GM20000 (cell line): Measurements from ENCODE around the gene SLC15A1.
"Not testable (repeated sequence)": the region's sequence is repeated elsewhere in the genome, so short reads cannot be mapped to it uniquely, and the experiment has no call there.

ENCODE experiments used
- DNase-seq: peaks from one replicate; pipeline ENCODE4 v3.0.0; 2012; ENCODE audit warnings: low spot score
- TF ChIP-seq, protein P1 (sequence below): IDR thresholded peaks from 2 replicates; pipeline ENCODE4 v1.5.1; 2012; ENCODE audit warnings: mild to moderate bottlenecking, control low read depth; ENCODE audit errors: extremely low read depth, missing control alignments

SLC15A1 gene

DNA sequence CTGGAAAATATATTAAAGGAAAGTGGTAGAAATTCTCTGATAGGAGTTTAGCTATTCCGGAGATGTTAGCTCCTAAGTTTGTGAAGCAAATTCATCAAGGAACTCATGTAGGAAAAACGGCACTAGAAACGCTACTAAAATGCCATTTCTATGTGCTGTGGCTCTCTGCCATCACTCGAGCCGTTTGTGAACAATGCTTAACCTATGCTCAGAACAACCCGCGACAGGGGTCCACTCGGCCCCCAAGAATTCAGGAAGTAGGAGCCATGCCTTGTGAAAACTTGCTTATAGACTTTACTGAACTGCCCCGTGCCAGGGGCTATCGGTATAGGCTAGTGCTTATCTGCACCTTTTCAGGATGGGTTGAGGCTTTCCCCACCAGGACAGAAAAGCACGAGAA is 14.2 kb upstream of the SLC15A1 start:
- no peak for DNase-seq

DNA sequence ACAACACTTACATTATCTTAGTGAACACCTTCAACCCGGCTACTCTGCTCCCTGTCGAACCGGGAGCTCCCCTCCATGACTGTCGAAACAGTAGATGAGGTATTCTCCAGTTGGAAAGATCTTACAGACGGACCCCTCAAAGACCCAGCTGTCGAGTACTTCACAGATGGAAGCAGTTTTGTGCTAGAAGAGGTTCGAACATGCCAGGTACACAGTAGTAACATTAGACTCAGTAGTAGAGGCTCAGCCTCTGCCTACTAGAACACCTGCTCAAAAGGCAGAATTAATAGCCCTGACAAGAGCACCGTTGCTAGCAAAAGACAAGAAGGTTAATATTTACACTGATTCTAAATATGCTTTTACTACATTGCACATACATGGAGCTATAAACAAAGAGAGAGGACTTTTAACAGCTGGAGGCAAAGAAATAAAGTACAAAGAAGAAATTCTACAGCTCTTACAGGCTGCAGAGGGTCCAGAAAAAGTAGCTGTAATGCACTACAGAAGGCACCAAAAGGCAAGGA is 13.6 kb upstream of the SLC15A1 start:
- no peak for DNase-seq

More for the DNA sequence above, 14.2 kb upstream of the SLC15A1 start:
- TF ChIP-seq, protein P1, sequence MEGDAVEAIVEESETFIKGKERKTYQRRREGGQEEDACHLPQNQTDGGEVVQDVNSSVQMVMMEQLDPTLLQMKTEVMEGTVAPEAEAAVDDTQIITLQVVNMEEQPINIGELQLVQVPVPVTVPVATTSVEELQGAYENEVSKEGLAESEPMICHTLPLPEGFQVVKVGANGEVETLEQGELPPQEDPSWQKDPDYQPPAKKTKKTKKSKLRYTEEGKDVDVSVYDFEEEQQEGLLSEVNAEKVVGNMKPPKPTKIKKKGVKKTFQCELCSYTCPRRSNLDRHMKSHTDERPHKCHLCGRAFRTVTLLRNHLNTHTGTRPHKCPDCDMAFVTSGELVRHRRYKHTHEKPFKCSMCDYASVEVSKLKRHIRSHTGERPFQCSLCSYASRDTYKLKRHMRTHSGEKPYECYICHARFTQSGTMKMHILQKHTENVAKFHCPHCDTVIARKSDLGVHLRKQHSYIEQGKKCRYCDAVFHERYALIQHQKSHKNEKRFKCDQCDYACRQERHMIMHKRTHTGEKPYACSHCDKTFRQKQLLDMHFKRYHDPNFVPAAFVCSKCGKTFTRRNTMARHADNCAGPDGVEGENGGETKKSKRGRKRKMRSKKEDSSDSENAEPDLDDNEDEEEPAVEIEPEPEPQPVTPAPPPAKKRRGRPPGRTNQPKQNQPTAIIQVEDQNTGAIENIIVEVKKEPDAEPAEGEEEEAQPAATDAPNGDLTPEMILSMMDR = no peak

DNA sequence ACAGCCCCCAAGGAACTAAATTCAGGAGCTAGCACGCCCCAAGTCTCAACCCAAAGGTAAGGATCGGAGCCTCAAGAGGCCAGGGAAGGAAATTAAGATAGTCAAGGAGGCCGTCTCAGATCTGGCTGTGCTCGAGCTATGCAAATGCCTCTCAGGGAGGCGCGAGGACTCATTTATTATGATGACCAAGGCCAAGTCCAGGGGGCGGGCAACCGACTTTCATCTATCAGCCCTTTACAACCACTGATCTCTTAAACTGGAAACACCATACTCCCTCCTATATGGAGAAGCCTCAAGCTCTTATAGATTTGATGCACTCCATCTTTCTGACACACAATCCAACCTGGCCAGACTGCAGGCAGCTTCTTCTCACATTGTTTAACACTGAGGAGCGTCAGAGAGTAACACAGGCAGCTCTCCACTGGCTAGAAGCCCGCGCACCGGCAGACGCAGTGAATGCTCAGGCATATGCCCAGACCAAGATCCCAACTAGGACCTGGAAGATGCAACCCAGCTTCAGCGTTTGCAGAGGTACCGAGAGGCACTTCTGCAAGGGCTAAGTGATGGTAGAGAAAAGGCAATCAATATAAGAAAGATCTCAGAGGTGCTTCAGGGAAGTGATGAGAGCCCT is 9.6 kb upstream of the SLC15A1 start:
- TF ChIP-seq, protein P1 = no peak
- no peak for DNase-seq

More for the DNA sequence above, 13.6 kb upstream of the SLC15A1 start:
- TF ChIP-seq, protein P1 = no peak

DNA sequence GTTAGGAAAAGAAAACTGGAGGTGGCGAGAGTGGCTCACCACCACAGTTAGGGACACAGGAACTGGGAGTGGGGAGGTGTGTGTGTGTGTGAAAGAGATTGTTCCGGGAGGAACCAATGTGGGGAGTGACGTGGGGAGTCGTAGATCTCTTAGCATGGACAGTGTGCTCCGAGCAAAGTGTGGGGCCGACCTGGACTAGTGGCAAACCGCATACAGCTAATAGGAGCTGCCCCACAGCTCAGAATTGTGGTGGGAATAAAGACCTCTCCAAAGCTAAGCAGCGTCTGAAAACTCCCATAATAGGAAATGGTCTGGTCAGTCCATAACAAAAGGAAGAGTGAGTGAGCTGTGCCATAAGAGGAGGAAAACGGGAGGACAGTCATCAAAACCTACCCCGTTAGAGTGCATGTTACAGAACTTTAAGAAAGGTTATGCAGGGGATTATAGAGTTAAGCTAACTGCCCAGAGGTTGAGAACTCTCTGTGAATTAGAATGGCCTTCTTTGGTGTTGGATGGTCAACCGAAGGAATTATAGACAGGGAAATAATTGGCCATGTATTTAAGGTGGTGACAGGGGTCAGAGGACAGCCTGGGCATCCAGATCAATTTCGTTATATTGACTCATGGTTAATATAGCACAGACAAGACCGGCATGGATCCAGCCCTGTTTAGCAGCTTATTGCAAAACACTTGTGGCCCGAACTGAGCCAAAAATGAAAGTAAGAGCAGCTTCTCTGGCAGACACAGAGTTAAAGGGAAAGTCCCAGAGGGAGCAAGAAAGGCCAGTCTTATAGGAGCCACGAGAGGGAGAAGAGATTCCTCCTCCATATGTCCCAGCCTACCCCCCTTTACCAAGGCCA is 8.9 kb upstream of the SLC15A1 start:
- DNase-seq = peak; percentile 70

GRCh38 chr13:98755729-98756128 is 3.3 kb upstream of the SLC15A1 start:
- TF ChIP-seq, protein P1 = no peak
- DNase-seq = no peak

More for the DNA sequence above, 8.9 kb upstream of the SLC15A1 start:
- TF ChIP-seq, protein P1 = no peak

- DNase-seq = no peak
- TF ChIP-seq, protein P1 = no peak
These were observed 2.6 kb upstream of the SLC15A1 start for GRCh38 chr13:98755116-98755515.

GRCh38 chr13:98754468-98754867 is 2.0 kb upstream of the SLC15A1 start:
- not testable (repeated sequence) for DNase-seq
